ENCODE measurements around the gene SH3RF3. TPM values are rescaled to one million over a fixed set of nuclear protein-coding genes. Genes with fewer than 3 reads are reported as not detected.

SH3RF3 gene
- total and polyA plus RNA-seq, 9 of the 15 experiments (the other 6 are each of a cell fraction or from before 2014, with no cell fraction given): 0.02 TPM; not detected in 8

DNA sequence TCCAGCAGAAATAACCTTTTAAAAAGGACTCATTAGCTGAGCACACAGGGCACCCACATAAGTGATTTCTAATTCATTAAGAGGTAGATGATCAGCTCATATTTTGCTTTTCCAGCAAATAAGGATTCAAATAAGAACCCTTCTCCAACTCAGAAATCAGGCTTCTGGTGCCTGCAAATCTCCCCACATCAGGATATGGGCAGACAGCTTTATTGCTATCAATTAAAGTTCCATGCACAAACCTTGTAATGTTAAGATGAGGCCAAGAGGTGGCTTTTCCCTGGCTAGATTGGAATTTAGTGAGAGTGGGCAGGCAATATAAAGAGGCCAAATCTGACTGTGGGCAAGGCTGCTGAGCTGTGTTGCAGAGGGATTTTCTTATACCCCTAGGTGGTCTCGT is 193.6 kb downstream of the SH3RF3 start:
- no peak overlapping the region for H2AFZ ChIP-seq (ENCODE audit: low read depth, low read length)
- no peaks in the 10 kb centered on the region for H3K79me2 ChIP-seq (ENCODE audit: control insufficient read depth, insufficient read depth, low read length)
- no peak overlapping the region for H3K9ac ChIP-seq (ENCODE audit: insufficient read depth in 1 of 2, low read depth in 2 of 2, low read length in 2 of 2)
- H3K36me3 ChIP-seq (ENCODE audit: control insufficient read depth, insufficient read depth, low read length): no peaks in the 10 kb centered on the region
- no peak for ATAC-seq
- H3K4me2 ChIP-seq (ENCODE audit: insufficient read depth, low read length): no peak overlapping the region
- FAIRE-seq: no peak
- CTCF ChIA-PET (ENCODE audit: low intra/inter-chr PET ratio): no interaction called here
- H3K4me1 ChIP-seq (replicated peaks in 1 of 2; ENCODE audit: control insufficient read depth in 2 of 2, insufficient read depth in 2 of 2, low read length in 2 of 2): no peaks in the 10 kb centered on the region
- POLR2A ChIA-PET: interaction anchor here (0.8 kb wide), 1 partner anchor 10 kb away, joined by 3 read pairs; no protein-coding TSS in a partner anchor
- H3K4me3 ChIP-seq: no peak overlapping the region
- DNase-seq (ENCODE audit: extremely low read depth in 1 of 4, low spot score in 3 of 4): no peak
- 0% methylated on average over 1 of the region's 1 CpG for WGBS (ENCODE audit: insufficient coverage, low coverage, missing lambda C conversion rate)
- H3K27ac ChIP-seq (ENCODE audit: extremely low read depth, low read depth, low read length): no peak overlapping the region
- intact Hi-C loops (cut with micrococcal nuclease): no loop called here
- in situ Hi-C loops (cut with MboI): no loop called here
- peaks cover 10 to 47% of the 10 kb centered on the region in 2 experiments for H3K27me3 ChIP-seq (ENCODE audit: control insufficient read depth in 2 of 2, insufficient read depth in 2 of 2, low read length in 2 of 2)
- H3K9me3 ChIP-seq (replicated peaks; ENCODE audit: control insufficient read depth, insufficient read depth, low read depth, low read length): no peaks in the 10 kb centered on the region
- H3K9me1 ChIP-seq (ENCODE audit: control insufficient read depth, insufficient read depth, low read length): no peaks in the 10 kb centered on the region
- H4K20me1 ChIP-seq (replicated peaks; ENCODE audit: control insufficient read depth, insufficient read depth, low read length): peaks cover 8% of the 10 kb centered on the region; the same call in 1 of the 2 replicates
- BruUV-seq (replicated peaks): no TSS peak
- TF ChIP-seq ARID2 (IDR thresholded peaks at IDR 0.05): no peak
- no peak for TF ChIP-seq FOXJ2 (tag; IDR thresholded peaks at IDR 0.05)

DNA sequence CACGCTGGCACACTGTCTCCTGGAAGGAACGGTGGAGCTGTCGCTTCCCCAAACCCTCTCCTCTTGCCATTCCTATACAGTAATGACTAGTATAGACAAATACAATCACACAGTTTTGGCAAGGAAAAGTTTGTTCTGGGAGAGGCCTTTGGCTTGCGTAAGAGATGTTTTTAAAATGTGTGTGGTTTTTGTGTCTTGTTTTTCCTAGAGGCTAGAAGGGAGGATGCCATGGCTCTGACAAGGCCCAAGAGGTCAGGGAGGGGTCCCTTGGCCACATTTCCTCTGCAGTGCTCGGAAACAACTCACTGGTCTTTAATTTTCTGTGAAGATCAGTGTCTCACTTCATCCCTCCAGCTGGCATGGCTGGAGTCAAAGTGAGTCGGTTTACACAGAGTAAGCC is 195.9 kb downstream of the SH3RF3 start:
- intact Hi-C loops (cut with micrococcal nuclease): no loop called here
- H3K27ac ChIP-seq (ENCODE audit: extremely low read depth, low read depth, low read length): no peak overlapping the region
- ATAC-seq (no peak), DNase-seq (ENCODE audit: extremely low read depth in 1 of 4, low spot score in 3 of 4) (no peak), FAIRE-seq (no peak)
- no TSS peak for BruUV-seq (replicated peaks)
- H3K4me3 ChIP-seq: no peak overlapping the region
- no peaks in the 10 kb centered on the region for H3K9me1 ChIP-seq (ENCODE audit: control insufficient read depth, insufficient read depth, low read length)
- H2AFZ ChIP-seq (ENCODE audit: low read depth, low read length): no peak overlapping the region
- CTCF ChIA-PET (ENCODE audit: low intra/inter-chr PET ratio): no interaction called here
- no peak overlapping the region for H3K4me2 ChIP-seq (ENCODE audit: insufficient read depth, low read length)
- no peak overlapping the region for H3K9ac ChIP-seq (ENCODE audit: insufficient read depth in 1 of 2, low read depth in 2 of 2, low read length in 2 of 2)
- in situ Hi-C loops (cut with MboI): no loop called here
- H3K4me1 ChIP-seq (replicated peaks in 1 of 2; ENCODE audit: control insufficient read depth in 2 of 2, insufficient read depth in 2 of 2, low read length in 2 of 2): no peaks in the 10 kb centered on the region
- no peaks in the 10 kb centered on the region for H3K79me2 ChIP-seq (ENCODE audit: control insufficient read depth, insufficient read depth, low read length)
- WGBS (ENCODE audit: insufficient coverage, low coverage, missing lambda C conversion rate): 0% methylated on average over 5 of the region's 6 CpGs
- no peaks in the 10 kb centered on the region for H3K9me3 ChIP-seq (replicated peaks; ENCODE audit: control insufficient read depth, insufficient read depth, low read depth, low read length)
- H3K36me3 ChIP-seq (ENCODE audit: control insufficient read depth, insufficient read depth, low read length): no peaks in the 10 kb centered on the region
- POLR2A ChIA-PET: no interaction called here
- peaks cover 3 to 26% of the 10 kb centered on the region in 2 experiments; a peak in 4 of 5 replicates for H3K27me3 ChIP-seq (ENCODE audit: control insufficient read depth in 2 of 2, insufficient read depth in 2 of 2, low read length in 2 of 2)
- 0 out of 2 replicates have a peak, but pooled peaks cover 5% of the 10 kb centered on the region for H4K20me1 ChIP-seq (replicated peaks; ENCODE audit: control insufficient read depth, insufficient read depth, low read length)
- TF ChIP-seq, protein P1, sequence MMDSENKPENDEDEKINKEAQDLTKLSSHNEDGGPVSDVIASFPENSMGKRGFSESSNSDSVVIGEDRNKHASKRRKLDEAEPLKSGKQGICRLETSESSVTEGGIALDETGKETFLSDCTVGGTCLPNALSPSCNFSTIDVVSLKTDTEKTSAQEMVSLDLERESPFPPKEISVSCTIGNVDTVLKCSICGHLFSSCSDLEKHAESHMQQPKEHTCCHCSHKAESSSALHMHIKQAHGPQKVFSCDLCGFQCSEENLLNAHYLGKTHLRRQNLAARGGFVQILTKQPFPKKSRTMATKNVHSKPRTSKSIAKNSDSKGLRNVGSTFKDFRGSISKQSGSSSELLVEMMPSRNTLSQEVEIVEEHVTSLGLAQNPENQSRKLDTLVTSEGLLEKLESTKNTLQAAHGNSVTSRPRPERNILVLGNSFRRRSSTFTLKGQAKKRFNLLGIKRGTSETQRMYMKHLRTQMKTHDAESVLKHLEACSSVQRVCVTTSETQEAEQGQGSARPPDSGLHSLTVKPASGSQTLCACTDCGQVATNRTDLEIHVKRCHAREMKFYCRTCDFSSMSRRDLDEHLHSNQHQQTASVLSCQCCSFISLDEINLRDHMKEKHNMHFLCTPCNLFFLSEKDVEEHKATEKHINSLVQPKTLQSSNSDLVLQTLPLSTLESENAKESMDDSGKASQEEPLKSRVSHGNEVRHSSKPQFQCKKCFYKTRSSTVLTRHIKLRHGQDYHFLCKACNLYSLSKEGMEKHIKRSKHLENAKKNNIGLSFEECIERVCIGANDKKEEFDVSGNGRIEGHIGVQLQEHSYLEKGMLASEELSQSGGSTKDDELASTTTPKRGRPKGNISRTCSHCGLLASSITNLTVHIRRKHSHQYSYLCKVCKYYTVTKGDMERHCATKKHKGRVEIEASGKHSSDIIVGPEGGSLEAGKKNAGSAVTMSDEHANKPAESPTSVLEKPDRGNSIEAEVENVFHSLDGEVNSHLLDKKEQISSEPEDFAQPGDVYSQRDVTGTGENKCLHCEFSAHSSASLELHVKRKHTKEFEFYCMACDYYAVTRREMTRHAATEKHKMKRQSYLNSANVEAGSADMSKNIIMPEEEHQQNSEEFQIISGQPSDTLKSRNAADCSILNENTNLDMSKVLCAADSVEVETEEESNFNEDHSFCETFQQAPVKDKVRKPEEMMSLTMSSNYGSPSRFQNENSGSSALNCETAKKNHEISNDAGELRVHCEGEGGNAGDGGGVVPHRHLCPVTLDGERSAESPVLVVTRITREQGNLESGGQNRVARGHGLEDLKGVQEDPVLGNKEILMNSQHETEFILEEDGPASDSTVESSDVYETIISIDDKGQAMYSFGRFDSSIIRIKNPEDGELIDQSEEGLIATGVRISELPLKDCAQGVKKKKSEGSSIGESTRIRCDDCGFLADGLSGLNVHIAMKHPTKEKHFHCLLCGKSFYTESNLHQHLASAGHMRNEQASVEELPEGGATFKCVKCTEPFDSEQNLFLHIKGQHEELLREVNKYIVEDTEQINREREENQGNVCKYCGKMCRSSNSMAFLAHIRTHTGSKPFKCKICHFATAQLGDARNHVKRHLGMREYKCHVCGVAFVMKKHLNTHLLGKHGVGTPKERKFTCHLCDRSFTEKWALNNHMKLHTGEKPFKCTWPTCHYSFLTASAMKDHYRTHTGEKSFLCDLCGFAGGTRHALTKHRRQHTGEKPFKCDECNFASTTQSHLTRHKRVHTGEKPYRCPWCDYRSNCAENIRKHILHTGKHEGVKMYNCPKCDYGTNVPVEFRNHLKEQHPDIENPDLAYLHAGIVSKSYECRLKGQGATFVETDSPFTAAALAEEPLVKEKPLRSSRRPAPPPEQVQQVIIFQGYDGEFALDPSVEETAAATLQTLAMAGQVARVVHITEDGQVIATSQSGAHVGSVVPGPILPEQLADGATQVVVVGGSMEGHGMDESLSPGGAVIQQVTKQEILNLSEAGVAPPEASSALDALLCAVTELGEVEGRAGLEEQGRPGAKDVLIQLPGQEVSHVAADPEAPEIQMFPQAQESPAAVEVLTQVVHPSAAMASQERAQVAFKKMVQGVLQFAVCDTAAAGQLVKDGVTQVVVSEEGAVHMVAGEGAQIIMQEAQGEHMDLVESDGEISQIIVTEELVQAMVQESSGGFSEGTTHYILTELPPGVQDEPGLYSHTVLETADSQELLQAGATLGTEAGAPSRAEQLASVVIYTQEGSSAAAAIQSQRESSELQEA (IDR thresholded peaks at IDR 0.05; ENCODE audit: low read depth): no peak
- TF ChIP-seq ZKSCAN1 (IDR thresholded peaks at IDR 0.05; ENCODE audit: low read depth, low read length) (no peak), STAG1 (CRISPR knock-in tag; IDR thresholded peaks at IDR 0.05; ENCODE audit: borderline replicate concordance) (no peak)
- TF ChIP-seq, protein P2, sequence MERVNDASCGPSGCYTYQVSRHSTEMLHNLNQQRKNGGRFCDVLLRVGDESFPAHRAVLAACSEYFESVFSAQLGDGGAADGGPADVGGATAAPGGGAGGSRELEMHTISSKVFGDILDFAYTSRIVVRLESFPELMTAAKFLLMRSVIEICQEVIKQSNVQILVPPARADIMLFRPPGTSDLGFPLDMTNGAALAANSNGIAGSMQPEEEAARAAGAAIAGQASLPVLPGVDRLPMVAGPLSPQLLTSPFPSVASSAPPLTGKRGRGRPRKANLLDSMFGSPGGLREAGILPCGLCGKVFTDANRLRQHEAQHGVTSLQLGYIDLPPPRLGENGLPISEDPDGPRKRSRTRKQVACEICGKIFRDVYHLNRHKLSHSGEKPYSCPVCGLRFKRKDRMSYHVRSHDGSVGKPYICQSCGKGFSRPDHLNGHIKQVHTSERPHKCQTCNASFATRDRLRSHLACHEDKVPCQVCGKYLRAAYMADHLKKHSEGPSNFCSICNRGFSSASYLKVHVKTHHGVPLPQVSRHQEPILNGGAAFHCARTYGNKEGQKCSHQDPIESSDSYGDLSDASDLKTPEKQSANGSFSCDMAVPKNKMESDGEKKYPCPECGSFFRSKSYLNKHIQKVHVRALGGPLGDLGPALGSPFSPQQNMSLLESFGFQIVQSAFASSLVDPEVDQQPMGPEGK (CRISPR knock-in tag; IDR thresholded peaks at IDR 0.05; ENCODE audit: borderline replicate concordance): no peak
